Measurements from ENCODE around the gene MINDY4. TPM values are rescaled to one million over a fixed set of nuclear protein-coding genes. Genes with fewer than 3 reads are reported as not detected.

MINDY4 gene
- total and polyA plus RNA-seq, 2 of the 4 experiments (the other 2 are of a cell fraction): 1.8 to 3.6 TPM

DNA sequence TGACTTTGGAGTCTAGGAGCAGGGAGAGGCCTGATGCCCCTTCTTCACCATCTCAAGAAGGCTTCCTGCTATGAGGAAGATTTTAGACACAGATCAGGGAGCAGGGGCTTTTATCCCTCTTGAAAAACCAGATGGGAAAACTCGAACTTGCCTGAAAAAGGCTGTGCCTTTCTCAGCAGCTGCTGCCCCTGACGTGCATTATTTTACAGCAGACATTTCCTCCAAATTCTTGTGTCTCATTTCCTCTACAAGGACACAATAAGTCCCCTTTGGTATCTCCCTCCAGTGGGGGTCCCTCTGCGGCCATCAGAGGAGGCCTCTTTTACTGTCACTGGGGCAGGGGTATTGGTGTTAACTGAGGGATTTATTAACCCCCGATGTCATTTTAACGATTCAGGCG, 102.4 kb downstream of the MINDY4 start:
- Histone ChIP-seq H3K9me3 (ENCODE audit: control insufficient read depth, insufficient read depth, low read length) (peaks cover 5% of the 10 kb centered on the region; the same call in 1 of the 2 replicates), H3K18ac (ENCODE audit: low read depth, low read length) (no peak overlapping the region), H4K5ac (ENCODE audit: low read depth, low read length) (no peak overlapping the region), H3K23ac (ENCODE audit: low read depth, low read length) (no peak overlapping the region), H3K27ac (ENCODE audit: insufficient read depth, low read length) (no peak overlapping the region), H3K9ac (ENCODE audit: low read depth, low read length) (no peak overlapping the region), H3K4me2 (ENCODE audit: low read depth, low read length) (no peak overlapping the region), H4K91ac (ENCODE audit: insufficient read depth, low read depth, low read length) (no peak overlapping the region), H3K56ac (ENCODE audit: extremely low read depth, insufficient read depth, low read length) (no peak overlapping the region; the same call in 1 of the 2 replicates), H3K4ac (ENCODE audit: low read depth, low read length) (no peak overlapping the region), H3K14ac (replicated peaks; ENCODE audit: low read depth, low read length) (no peak overlapping the region), H2AFZ (replicated peaks; ENCODE audit: low read length, poor library complexity) (no peak overlapping the region), H2BK20ac (ENCODE audit: low read depth, low read length) (no peak overlapping the region), H2BK5ac (ENCODE audit: low read depth, low read length, poor library complexity, severe bottlenecking) (no peak overlapping the region), H3K4me1 (ENCODE audit: control insufficient read depth, insufficient read depth, low read length) (peaks cover 1% of the 10 kb centered on the region; the same call in 1 of the 2 replicates), H3K27me3 (ENCODE audit: control insufficient read depth, insufficient read depth, low read length) (no peaks in the 10 kb centered on the region), H3K4me3 (ENCODE audit: insufficient read depth, low read depth, low read length) (no peak overlapping the region), H2BK120ac (ENCODE audit: low read depth, low read length) (no peak overlapping the region), H3K36me3 (ENCODE audit: control insufficient read depth, insufficient read depth, low read length) (peaks cover 4% of the 10 kb centered on the region), H4K8ac (ENCODE audit: low read depth in 2 of 2, low read length in 2 of 2) (no peak overlapping the region), H2BK15ac (ENCODE audit: low read depth, low read length) (no peak overlapping the region), H2AK9ac (replicated peaks; ENCODE audit: low read depth, low read length, poor library complexity) (no peak overlapping the region), H4K20me1 (ENCODE audit: insufficient read depth, low read length) (no peaks in the 10 kb centered on the region), H2AK5ac (ENCODE audit: low read depth, low read length) (no peak overlapping the region), H3K79me1 (ENCODE audit: low read depth in 1 of 2, low read length in 2 of 2) (no peaks in the 10 kb centered on the region), H3K9me1 (ENCODE audit: insufficient read depth, low read length) (no peaks in the 10 kb centered on the region; the same call in 1 of the 2 replicates)
- ATAC-seq (ENCODE audit: low read depth) (no peak), DNase-seq (no peak)
- CTCF ChIA-PET: no interaction called here
- BruUV-seq (replicated peaks): no TSS peak
- intact Hi-C loops (cut with micrococcal nuclease) (no loop called here), dilution Hi-C loops (cut with HindIII; ENCODE audit: low sequenced_read_pairs, unreplicated experiment) (no loop called here), in situ Hi-C loops (cut with MboI; ENCODE audit: low sequenced_read_pairs) (no loop called here)
- POLR2A ChIA-PET (ENCODE audit: unreplicated experiment): no interaction called here
- no peak for TF ChIP-seq NFE2L2 (IDR thresholded peaks at IDR 0.05; ENCODE audit: low read depth, low read length)
- no peak for TF ChIP-seq RCOR1 (IDR thresholded peaks at IDR 0.05; ENCODE audit: insufficient replicate concordance, low read length)
- no peak for TF ChIP-seq ELK1 (IDR thresholded peaks at IDR 0.05; ENCODE audit: borderline replicate concordance, low read depth, low read length)
- no peak for TF ChIP-seq SMC3 (IDR thresholded peaks at IDR 0.05; ENCODE audit: low read depth, low read length)
- TF ChIP-seq BHLHE40 (IDR thresholded peaks at IDR 0.05; ENCODE audit: low read depth, low read length): no peak
- no peak for TF ChIP-seq RFX5 (IDR thresholded peaks at IDR 0.05; ENCODE audit: low read depth, low read length)
- no peak for TF ChIP-seq POLR2A (IDR thresholded peaks at IDR 0.05; ENCODE audit: low read depth, low read length)
- TF ChIP-seq MAFK (IDR thresholded peaks at IDR 0.05; ENCODE audit: low read depth, low read length): no peak
- TF ChIP-seq MAZ (IDR thresholded peaks at IDR 0.05; ENCODE audit: borderline replicate concordance, low read depth, low read length): no peak
- no peak for TF ChIP-seq CHD1 (IDR thresholded peaks at IDR 0.05; ENCODE audit: low read depth, low read length)
- no peak for TF ChIP-seq CEBPB (IDR thresholded peaks at IDR 0.05; ENCODE audit: low read depth, low read length)
- no peak for TF ChIP-seq MXI1 (IDR thresholded peaks at IDR 0.05; ENCODE audit: borderline replicate concordance, low read depth, low read length)
- no peak for TF ChIP-seq FOS (IDR thresholded peaks at IDR 0.05; ENCODE audit: low read depth, low read length)
- TF ChIP-seq CTCF (conservative IDR thresholded peaks at IDR 0.05; ENCODE audit: low read depth, low read length): no peak
- TF ChIP-seq USF2 (IDR thresholded peaks at IDR 0.05; ENCODE audit: low read depth, low read length): no peak
- TF ChIP-seq RAD21 (IDR thresholded peaks at IDR 0.05; ENCODE audit: low read length): no peak
- WGBS, 2 experiments (ENCODE audit: extremely low coverage in 2 of 2, insufficient read length in 1 of 2): no CpG with 5 or more reads among the region's 6 CpGs

All from IMR-90 (cell line).